ENCODE results near the gene SPTB.

SPTB gene

DNA sequence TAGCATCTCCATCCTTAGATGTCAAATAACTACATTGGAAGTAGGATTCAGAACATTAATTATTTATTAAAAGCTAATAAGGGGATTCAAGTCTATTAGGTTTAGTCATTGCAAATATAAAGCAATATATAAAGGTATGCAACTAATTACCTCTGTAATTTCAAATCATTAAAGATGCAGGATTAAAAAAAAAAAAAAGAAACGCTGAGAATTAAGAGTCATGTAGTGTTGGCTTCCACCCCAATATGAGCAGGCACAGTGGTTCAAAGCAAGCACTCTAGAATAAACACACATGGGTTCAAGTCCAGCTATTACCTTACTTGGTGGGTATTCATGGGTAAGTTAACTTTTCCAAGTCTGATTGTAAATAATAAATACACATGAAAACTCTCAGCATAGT, 10.9 kb downstream of the SPTB start:
- TF ChIP-seq, protein P1, sequence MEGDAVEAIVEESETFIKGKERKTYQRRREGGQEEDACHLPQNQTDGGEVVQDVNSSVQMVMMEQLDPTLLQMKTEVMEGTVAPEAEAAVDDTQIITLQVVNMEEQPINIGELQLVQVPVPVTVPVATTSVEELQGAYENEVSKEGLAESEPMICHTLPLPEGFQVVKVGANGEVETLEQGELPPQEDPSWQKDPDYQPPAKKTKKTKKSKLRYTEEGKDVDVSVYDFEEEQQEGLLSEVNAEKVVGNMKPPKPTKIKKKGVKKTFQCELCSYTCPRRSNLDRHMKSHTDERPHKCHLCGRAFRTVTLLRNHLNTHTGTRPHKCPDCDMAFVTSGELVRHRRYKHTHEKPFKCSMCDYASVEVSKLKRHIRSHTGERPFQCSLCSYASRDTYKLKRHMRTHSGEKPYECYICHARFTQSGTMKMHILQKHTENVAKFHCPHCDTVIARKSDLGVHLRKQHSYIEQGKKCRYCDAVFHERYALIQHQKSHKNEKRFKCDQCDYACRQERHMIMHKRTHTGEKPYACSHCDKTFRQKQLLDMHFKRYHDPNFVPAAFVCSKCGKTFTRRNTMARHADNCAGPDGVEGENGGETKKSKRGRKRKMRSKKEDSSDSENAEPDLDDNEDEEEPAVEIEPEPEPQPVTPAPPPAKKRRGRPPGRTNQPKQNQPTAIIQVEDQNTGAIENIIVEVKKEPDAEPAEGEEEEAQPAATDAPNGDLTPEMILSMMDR (conservative IDR thresholded peaks at IDR 0.05): no peak
- H3K27ac ChIP-seq: no peak overlapping the region

DNA sequence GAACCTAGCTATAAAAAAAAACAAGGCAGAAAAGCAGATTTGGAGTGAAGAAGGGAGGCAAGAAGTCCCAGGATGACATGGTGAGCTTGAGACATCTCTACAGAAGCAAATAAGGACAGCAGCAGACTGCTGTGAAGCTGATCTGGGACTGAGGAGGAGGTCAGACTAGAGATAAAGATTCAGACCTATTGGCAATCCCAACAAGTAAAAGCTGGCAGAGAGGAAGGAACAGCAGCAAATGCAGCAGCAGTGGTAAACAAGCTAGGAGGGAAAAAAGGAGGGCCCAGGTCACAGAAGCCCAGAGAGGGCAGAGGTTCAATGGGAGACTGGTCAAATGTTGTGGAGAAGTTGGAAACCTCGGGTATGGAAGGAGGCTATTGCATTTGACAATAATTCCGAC, 11.3 kb downstream of the SPTB start:
- H3K27ac ChIP-seq: no peak overlapping the region
- TF ChIP-seq, protein P1 (conservative IDR thresholded peaks at IDR 0.05): no peak

DNA sequence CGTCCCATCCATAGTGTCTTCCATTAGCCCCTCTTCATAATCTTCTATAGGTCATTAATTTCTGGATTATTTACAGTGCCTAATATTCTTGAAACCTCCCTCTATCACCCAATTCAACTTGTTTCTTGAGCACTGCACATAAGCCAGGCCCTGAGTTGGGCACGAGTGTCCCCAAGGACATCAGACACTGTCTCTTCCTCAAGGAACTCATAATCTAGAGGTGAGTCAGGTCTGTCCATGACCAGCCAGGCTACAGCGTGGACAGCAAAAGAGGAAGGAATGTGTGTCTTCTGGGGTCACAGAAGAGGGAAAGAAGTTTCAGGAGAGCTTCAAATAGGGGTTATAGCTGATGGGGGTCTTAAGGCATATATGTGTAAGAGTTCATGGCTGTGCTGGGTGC, 12.5 kb downstream of the SPTB start:
- TF ChIP-seq, protein P1 (conservative IDR thresholded peaks at IDR 0.05): no peak

DNA sequence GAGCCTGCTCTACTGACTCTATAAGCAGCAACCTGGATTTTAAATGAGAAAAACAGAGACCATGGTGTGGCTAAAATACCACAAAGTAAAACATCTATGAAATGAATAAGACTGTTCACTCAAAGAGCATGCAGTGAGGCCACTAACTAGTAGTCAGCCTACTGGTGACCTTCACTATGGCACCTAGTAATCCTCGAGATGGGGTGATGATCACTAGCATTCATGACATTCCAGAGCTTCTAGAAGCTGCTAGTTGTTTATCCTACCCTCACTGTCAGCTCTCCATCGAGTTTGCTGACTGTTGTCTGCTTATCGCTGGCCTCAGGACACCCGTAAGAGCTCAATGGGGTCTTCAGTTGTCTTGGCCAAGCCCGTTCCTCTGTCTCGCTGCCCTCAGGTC, 13.7 kb downstream of the SPTB start:
- TF ChIP-seq, protein P1 (conservative IDR thresholded peaks at IDR 0.05): no peak
- H3K27ac ChIP-seq: no peak overlapping the region

More for the DNA sequence above, 12.5 kb downstream of the SPTB start:
- H3K27ac ChIP-seq: no peak overlapping the region

DNA sequence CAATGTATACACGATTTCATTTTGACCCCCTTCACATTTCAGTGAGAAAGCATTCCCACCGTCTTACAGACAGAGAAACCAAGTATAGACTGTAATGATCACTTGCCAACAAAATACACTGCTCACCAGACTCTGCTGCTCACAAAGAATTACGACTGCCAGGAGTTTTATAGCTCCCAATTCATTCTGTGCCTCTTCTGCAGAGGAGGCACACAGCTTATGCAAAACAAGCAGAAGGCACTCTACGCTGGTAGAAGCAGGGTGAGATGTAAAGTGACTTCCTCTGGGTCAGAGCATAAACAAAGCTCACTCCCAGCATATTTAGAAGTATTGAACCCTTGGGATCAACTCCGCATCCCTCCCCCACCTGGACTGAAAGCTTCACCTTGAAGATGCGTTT, 14.6 kb downstream of the SPTB start:
- TF ChIP-seq, protein P1 (conservative IDR thresholded peaks at IDR 0.05): no peak
- H3K27ac ChIP-seq: no peak overlapping the region

DNA sequence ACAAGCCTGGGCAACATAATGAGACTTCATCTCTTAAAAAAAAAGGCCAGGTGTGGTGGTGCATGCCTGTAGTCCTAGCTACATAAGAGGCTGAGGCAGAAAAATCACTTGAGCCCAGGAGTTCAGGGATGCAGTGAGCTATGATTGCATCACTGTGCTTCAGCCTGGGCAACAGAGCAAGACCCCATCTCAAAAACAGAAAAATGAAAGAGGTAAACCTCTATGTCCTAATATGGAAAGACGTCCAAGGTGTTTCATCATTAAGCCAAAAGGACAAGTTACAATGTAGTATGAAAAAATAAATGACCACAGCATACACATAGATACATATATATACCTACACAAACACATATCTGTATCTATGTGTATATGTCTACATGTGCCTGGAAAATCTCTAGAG, 15.4 kb downstream of the SPTB start:
- no peak overlapping the region for H3K27ac ChIP-seq
- TF ChIP-seq, protein P1 (conservative IDR thresholded peaks at IDR 0.05): no peak

DNA sequence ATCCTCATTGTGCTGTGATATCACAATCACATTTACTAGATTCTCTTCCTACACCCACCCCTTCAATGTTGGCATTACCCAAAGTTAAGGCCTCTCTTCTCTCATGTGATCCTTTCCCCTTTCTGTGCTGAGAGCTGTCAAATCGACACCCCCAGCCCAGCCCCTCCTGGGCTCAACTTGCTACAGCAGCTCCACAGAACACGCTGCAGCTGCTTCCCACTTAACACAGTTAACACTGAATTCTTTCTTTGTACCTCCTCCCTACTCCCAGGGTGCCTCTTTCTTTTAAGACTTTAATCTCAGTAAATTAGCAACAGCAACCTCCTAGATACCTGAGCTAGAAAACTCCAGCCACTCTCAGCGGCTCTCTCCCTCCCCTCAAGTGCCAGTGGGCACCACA, 17.8 kb downstream of the SPTB start:
- no peak overlapping the region for H3K27ac ChIP-seq
- TF ChIP-seq, protein P1 (conservative IDR thresholded peaks at IDR 0.05): no peak

DNA sequence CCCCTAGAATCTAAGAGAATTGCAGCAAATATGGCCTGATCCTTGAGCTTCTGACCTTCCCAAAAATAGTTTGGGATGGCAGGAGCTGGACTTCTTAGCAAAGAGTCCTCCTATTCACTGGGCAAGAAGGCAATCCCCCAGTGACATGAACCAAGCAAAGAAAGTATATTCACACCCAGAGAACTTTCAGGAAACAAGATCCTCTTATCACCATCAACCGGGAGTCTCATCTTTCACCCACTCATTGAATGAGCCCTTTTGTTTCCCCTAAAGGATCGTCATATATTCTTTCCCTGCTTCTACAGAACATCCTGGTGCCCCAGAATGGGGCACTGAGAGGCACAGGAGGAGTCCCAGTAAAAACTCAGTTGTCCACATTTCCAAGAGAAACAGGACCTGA, 19.7 kb downstream of the SPTB start:
- TF ChIP-seq, protein P1 (conservative IDR thresholded peaks at IDR 0.05): no peak
- no peak overlapping the region for H3K27ac ChIP-seq
